DOHH2 (cell line): ENCODE data around the gene POLN.

Experiments used
- CTCF ChIP-seq: fragments of 200-600 bp; sonication (generic); IDR thresholded peaks from one replicate; pipeline ENCODE4 v1.5.1; 2014; ENCODE audit warnings: antibody characterized with exemption, mild to moderate bottlenecking, low read depth, low read length; ENCODE audit not compliant: poor library complexity, severe bottlenecking
- EZH2phosphoT487 ChIP-seq: fragments of 200-600 bp; sonication (generic); IDR thresholded peaks from 2 replicates; pipeline ENCODE4 v1.6.1; 2017; ENCODE audit warnings: borderline replicate concordance, mild to moderate bottlenecking, antibody characterized with exemption, low read length, moderate library complexity, mixed read lengths

- TF ChIP-seq CTCF (no peak), EZH2phosphoT487 (no peak)
These were observed 65.8 kb downstream of the POLN start for GRCh38 chr4:2175990-2176698.
